ENCODE results near the gene FOSL1. TPM values are rescaled to one million over a fixed set of nuclear protein-coding genes. Genes with fewer than 3 reads are reported as not detected.

FOSL1 gene
- total and polyA plus RNA-seq, 5 donors, result 0.57 to 5.5 (median 0.97) TPM

GRCh38 chr11:65855927-65856363, 44.2 kb downstream of the FOSL1 start:
- DNase-seq (peak; percentile 15 to 48 (median 34)), ATAC-seq (no peak)
- Histone ChIP-seq H3K4me3 (ENCODE audit: low read length) (no peak overlapping the region), H3K9me3 (ENCODE audit: control insufficient read depth, low read length) (no peaks in the 10 kb centered on the region), H3K27ac (ENCODE audit: low read length) (no peak overlapping the region), H3K4me1 (ENCODE audit: control insufficient read depth, insufficient read depth, low read length) (peaks cover 3% of the 10 kb centered on the region), H3K27me3 (ENCODE audit: control insufficient read depth, insufficient read depth) (no peaks in the 10 kb centered on the region)
- intact Hi-C loops (cut with DNase I), result no loop called here
- WGBS, result 82% methylated on average over 15 of the region's 15 CpGs

GRCh38 chr11:65854852-65855837, 45.0 kb downstream of the FOSL1 start:
- WGBS, result 71% methylated on average over 15 of the region's 15 CpGs
- DNase-seq (peak; percentile 11 to 66 (median 46)), ATAC-seq (no peak)
- Histone ChIP-seq H3K4me1 (ENCODE audit: control insufficient read depth, insufficient read depth, low read length) (peaks cover 3% of the 10 kb centered on the region), H3K27ac (ENCODE audit: low read length) (no peak overlapping the region), H3K4me3 (ENCODE audit: low read length) (no peak overlapping the region), H3K9me3 (ENCODE audit: control insufficient read depth, low read length) (no peaks in the 10 kb centered on the region), H3K27me3 (ENCODE audit: control insufficient read depth, insufficient read depth) (no peaks in the 10 kb centered on the region)
- intact Hi-C loops (cut with DNase I), result no loop called here

- Histone ChIP-seq H3K9me3 (ENCODE audit: control insufficient read depth, low read length) (no peaks in the 10 kb centered on the region), H3K27ac (ENCODE audit: low read length) (no peak overlapping the region), H3K27me3 (ENCODE audit: control insufficient read depth, insufficient read depth) (no peaks in the 10 kb centered on the region), H3K4me3 (ENCODE audit: low read length) (no peak overlapping the region), H3K4me1 (ENCODE audit: control insufficient read depth, insufficient read depth, low read length) (no peaks in the 10 kb centered on the region)
- DNase-seq (peak in 1 of 3 donors; percentile 21), ATAC-seq (no peak)
- WGBS, result 94% methylated on average over 4 of the region's 4 CpGs
- intact Hi-C loops (cut with DNase I), result no loop called here
These were observed 46.0 kb downstream of the FOSL1 start for GRCh38 chr11:65854161-65854592.

GRCh38 chr11:65853246-65853979, 46.8 kb downstream of the FOSL1 start:
- no peak overlapping the region for H3K4me3 ChIP-seq (ENCODE audit: low read length)
- ATAC-seq, result no peak
- H3K4me1 ChIP-seq (ENCODE audit: control insufficient read depth, insufficient read depth, low read length), result no peaks in the 10 kb centered on the region
- intact Hi-C loops (cut with DNase I), result no loop called here
- H3K9me3 ChIP-seq (ENCODE audit: control insufficient read depth, low read length), result no peaks in the 10 kb centered on the region
- 89% methylated on average over 6 of the region's 6 CpGs for WGBS
- peak; percentile 13 to 34 (median 32) for DNase-seq
- no peak overlapping the region for H3K27ac ChIP-seq (ENCODE audit: low read length)
- H3K27me3 ChIP-seq (ENCODE audit: control insufficient read depth, insufficient read depth), result no peaks in the 10 kb centered on the region

GRCh38 chr11:65852508-65853245, 47.5 kb downstream of the FOSL1 start:
- no peak overlapping the region for H3K4me3 ChIP-seq (ENCODE audit: low read length)
- intact Hi-C loops (cut with DNase I), result no loop called here
- no peak for ATAC-seq
- H3K27ac ChIP-seq (ENCODE audit: low read length), result no peak overlapping the region
- peak in 2 of 3 donors; percentile 53 to 63 for DNase-seq
- H3K4me1 ChIP-seq (ENCODE audit: control insufficient read depth, insufficient read depth, low read length), result no peaks in the 10 kb centered on the region
- H3K27me3 ChIP-seq (ENCODE audit: control insufficient read depth, insufficient read depth), result no peaks in the 10 kb centered on the region
- WGBS, result 94% methylated on average over 33 of the region's 33 CpGs
- no peaks in the 10 kb centered on the region for H3K9me3 ChIP-seq (ENCODE audit: control insufficient read depth, low read length)

GRCh38 chr11:65851811-65852507, 48.2 kb downstream of the FOSL1 start:
- Histone ChIP-seq H3K27ac (ENCODE audit: low read length) (no peak overlapping the region), H3K4me1 (ENCODE audit: control insufficient read depth, insufficient read depth, low read length) (no peaks in the 10 kb centered on the region), H3K27me3 (ENCODE audit: control insufficient read depth, insufficient read depth) (no peaks in the 10 kb centered on the region), H3K9me3 (ENCODE audit: control insufficient read depth, low read length) (no peaks in the 10 kb centered on the region), H3K4me3 (ENCODE audit: low read length) (no peak overlapping the region)
- ATAC-seq (no peak), DNase-seq (peak in 2 of 3 donors; percentile 34 to 46)
- WGBS, result 87% methylated on average over 10 of the region's 10 CpGs
- intact Hi-C loops (cut with DNase I), result no loop called here

- DNase-seq (peak in 1 of 3 donors; percentile 34), ATAC-seq (no peak)
- Histone ChIP-seq H3K4me3 (ENCODE audit: low read length) (no peak overlapping the region), H3K27me3 (ENCODE audit: control insufficient read depth, insufficient read depth) (no peaks in the 10 kb centered on the region), H3K9me3 (ENCODE audit: control insufficient read depth, low read length) (no peaks in the 10 kb centered on the region), H3K27ac (ENCODE audit: low read length) (no peak overlapping the region), H3K4me1 (ENCODE audit: control insufficient read depth, insufficient read depth, low read length) (no peaks in the 10 kb centered on the region)
- WGBS, result 84% methylated on average over 14 of the region's 14 CpGs
- intact Hi-C loops (cut with DNase I), result no loop called here
These were observed 49.1 kb downstream of the FOSL1 start for GRCh38 chr11:65851083-65851579.

GRCh38 chr11:65850217-65851082, 49.7 kb downstream of the FOSL1 start:
- intact Hi-C loops (cut with DNase I), result no loop called here
- peak in 1 of 2 donors; percentile 6 for ATAC-seq

GRCh38 chr11:65849771-65850216, 50.4 kb downstream of the FOSL1 start:
- no peaks in the 10 kb centered on the region for H3K27me3 ChIP-seq (ENCODE audit: control insufficient read depth, insufficient read depth)

More at GRCh38 chr11:65850217-65851082, 49.7 kb downstream of the FOSL1 start:
- Histone ChIP-seq H3K9me3 (ENCODE audit: control insufficient read depth, low read length) (no peaks in the 10 kb centered on the region), H3K27me3 (ENCODE audit: control insufficient read depth, insufficient read depth) (no peaks in the 10 kb centered on the region), H3K4me1 (ENCODE audit: control insufficient read depth, insufficient read depth, low read length) (no peaks in the 10 kb centered on the region), H3K27ac (ENCODE audit: low read length) (no peak overlapping the region), H3K4me3 (ENCODE audit: low read length) (no peak overlapping the region)
- 71% methylated on average over 20 of the region's 20 CpGs for WGBS
- peak in 2 of 3 donors; percentile 41 to 43 for DNase-seq

More at GRCh38 chr11:65849771-65850216, 50.4 kb downstream of the FOSL1 start:
- no peak overlapping the region for H3K27ac ChIP-seq (ENCODE audit: low read length)
- no peaks in the 10 kb centered on the region for H3K9me3 ChIP-seq (ENCODE audit: control insufficient read depth, low read length)
- H3K4me1 ChIP-seq (ENCODE audit: control insufficient read depth, insufficient read depth, low read length), result no peaks in the 10 kb centered on the region
- 42% methylated on average over 16 of the region's 16 CpGs for WGBS
- H3K4me3 ChIP-seq (ENCODE audit: low read length), result no peak overlapping the region
- ATAC-seq (no peak), DNase-seq (peak in 2 of 3 donors; percentile 42 to 54)
- intact Hi-C loops (cut with DNase I), result no loop called here
